Breast epithelium (tissue), 4 donors: ENCODE data around the gene CDX1. TPM values are rescaled to one million over a fixed set of nuclear protein-coding genes. Genes with fewer than 3 reads are reported as not detected.

Source experiments
- DNase-seq, 2 donors: peaks; one replicate each; pipeline ENCODE4 v3.0.0-alpha.2; 2019; ENCODE audit warnings: low spot score in 2 of 2
- H3K27ac ChIP-seq, 2 donors: fragments of 200-600 bp; sonication (generic) in 1 of 2; one replicate each; pipeline ENCODE4 v1.5.1; 2016 to 2019; ENCODE audit warnings: mild to moderate bottlenecking in 1 of 2
- H3K27me3 ChIP-seq, 2 donors: fragments of 200-600 bp; sonication (generic) in 1 of 2; one replicate each; pipeline versions ENCODE4 v1.5.1 to v1.6.0; 2017 to 2019; ENCODE audit warnings: control low read depth in 1 of 2, mild to moderate bottlenecking in 1 of 2
- H3K36me3 ChIP-seq: fragments of 200-600 bp; one replicate; pipeline ENCODE4 v1.5.1; 2019
- H3K4me1 ChIP-seq, 2 donors: fragments of 200-600 bp; sonication (generic); one replicate each; pipeline ENCODE4 v1.5.1; 2016 to 2019; ENCODE audit warnings: control low read depth in 1 of 2
- H3K4me3 ChIP-seq, 3 donors: fragments of 200-600 bp; sonication (generic); 1 replicate in 2 of 3; 2 replicates in 1 of 3; pipeline ENCODE4 v1.5.1; 2016 to 2019; ENCODE audit warnings: mild to moderate bottlenecking in 3 of 3, moderate library complexity in 2 of 3
- H3K9me3 ChIP-seq, 2 donors: fragments of 200-600 bp; sonication (generic) in 1 of 2; one replicate each; pipeline ENCODE4 v1.5.1; 2016 to 2019; ENCODE audit warnings: control low read depth in 1 of 2
- CTCF ChIP-seq, 3 donors: fragments of 450-650 bp; IDR thresholded peaks; one replicate each; pipeline ENCODE4 v1.5.1; 2016 to 2017; ENCODE audit warnings: antibody characterized with exemption in 3 of 3, mild to moderate bottlenecking in 3 of 3, moderate library complexity in 3 of 3
- POLR2A ChIP-seq: fragments of 450-650 bp; IDR thresholded peaks from one replicate; pipeline ENCODE4 v1.6.1; 2016; ENCODE audit warnings: antibody characterized with exemption, mild to moderate bottlenecking, moderate library complexity
- POLR2AphosphoS5 ChIP-seq, 3 donors: sonication (generic); formaldehyde crosslinking; IDR thresholded peaks; one replicate each; pipeline ENCODE4 v1.6.1; 2017; ENCODE audit warnings: antibody characterized with exemption in 3 of 3
- intact Hi-C: fragments of 100-400 bp; cut with DNase I; formaldehyde crosslinking; loops from one replicate; pipeline ENCODE4 v1.15.1; 2023; ENCODE audit warnings: low total_unique reads
- total RNA-seq, 3 donors: library from RNA; depleted of rRNA; stranded (reverse); fragments of >200 nt; gene quantifications; one replicate each; pipeline ENCODE4 v1.1.0, GENCODE V29; 2016

The CDX1 gene
- total RNA-seq, 3 donors from 2014 or later = 1.3 TPM; not detected in 2

- DNase-seq = no peak
- Histone ChIP-seq H3K4me1 (no peaks in the 10 kb centered on the region), H3K36me3 (no peaks in the 10 kb centered on the region), H3K27me3 (no peaks in the 10 kb centered on the region), H3K9me3 (no peaks in the 10 kb centered on the region), H3K27ac (no peak overlapping the region), H3K4me3 (no peak overlapping the region)
- intact Hi-C loops = no loop called here
- no peak for TF ChIP-seq POLR2A
- TF ChIP-seq CTCF (IDR thresholded peaks at IDR 0.05) = no peak
- no peak for TF ChIP-seq POLR2AphosphoS5 (IDR thresholded peaks at IDR 0.05)
Measured at GRCh38 chr5:150174285-150174684, 7.7 kb downstream of the CDX1 start.

- no peak for DNase-seq
- no peaks in the 10 kb centered on the region for H3K27me3 ChIP-seq
- H3K36me3 ChIP-seq = no peaks in the 10 kb centered on the region
- no peak overlapping the region for H3K27ac ChIP-seq
- intact Hi-C loops = no loop called here
- H3K9me3 ChIP-seq = no peaks in the 10 kb centered on the region
- H3K4me3 ChIP-seq = no peak overlapping the region
- H3K4me1 ChIP-seq = no peaks in the 10 kb centered on the region
- TF ChIP-seq POLR2AphosphoS5 (IDR thresholded peaks at IDR 0.05) (no peak), POLR2A (no peak), CTCF (IDR thresholded peaks at IDR 0.05) (no peak)
Measured at GRCh38 chr5:150175076-150175475, 8.5 kb downstream of the CDX1 start.

GRCh38 chr5:150175536-150175935 is 9.0 kb downstream of the CDX1 start:
- intact Hi-C loops = no loop called here
- TF ChIP-seq POLR2AphosphoS5 (IDR thresholded peaks at IDR 0.05) (no peak), CTCF (IDR thresholded peaks at IDR 0.05) (no peak), POLR2A (no peak)
- H3K4me3 ChIP-seq = no peak overlapping the region
- peak overlapping the region in 1 of 2 donors; percentile 19 for H3K27ac ChIP-seq
- H3K9me3 ChIP-seq = no peaks in the 10 kb centered on the region
- no peak for DNase-seq
- H3K27me3 ChIP-seq = no peaks in the 10 kb centered on the region
- no peaks in the 10 kb centered on the region for H3K4me1 ChIP-seq
- H3K36me3 ChIP-seq = no peaks in the 10 kb centered on the region

GRCh38 chr5:150176745-150177477 is 10.3 kb downstream of the CDX1 start:
- intact Hi-C loops = no loop called here
- Histone ChIP-seq H3K4me3 (no peak overlapping the region), H3K27me3 (no peaks in the 10 kb centered on the region), H3K4me1 (no peaks in the 10 kb centered on the region), H3K27ac (no peak overlapping the region), H3K9me3 (no peaks in the 10 kb centered on the region), H3K36me3 (no peaks in the 10 kb centered on the region)
- TF ChIP-seq CTCF (IDR thresholded peaks at IDR 0.05) (no peak), POLR2AphosphoS5 (IDR thresholded peaks at IDR 0.05) (no peak), POLR2A (no peak)
- DNase-seq = no peak

GRCh38 chr5:150177721-150178120 is 11.1 kb downstream of the CDX1 start:
- DNase-seq = no peak
- TF ChIP-seq POLR2A (no peak), CTCF (IDR thresholded peaks at IDR 0.05) (no peak), POLR2AphosphoS5 (IDR thresholded peaks at IDR 0.05) (no peak)
- no peak overlapping the region for H3K27ac ChIP-seq

More at GRCh38 chr5:150177721-150178120, 11.1 kb downstream of the CDX1 start:
- no peaks in the 10 kb centered on the region for H3K36me3 ChIP-seq
- H3K4me1 ChIP-seq = no peaks in the 10 kb centered on the region
- no peaks in the 10 kb centered on the region for H3K27me3 ChIP-seq
- no peak overlapping the region for H3K4me3 ChIP-seq
- intact Hi-C loops = no loop called here
- no peaks in the 10 kb centered on the region for H3K9me3 ChIP-seq
